Calu3 (cell line): Measurements from ENCODE around the gene CHMP4B. TPM values are rescaled to one million over a fixed set of nuclear protein-coding genes. Genes with fewer than 3 reads are reported as not detected.

Experiments used
- BruUV-seq: library from RNA; stranded (reverse); fragments of 400-500 nt; replicated peaks from 2 replicates; lab custom pipeline; 2021; lab: Mats Ljungman, UMichigan
- CTCF ChIA-PET: fragments of 300-600 bp; sonication (Branson Sonifier 250); formaldehyde crosslinking; loops from one replicate; lab custom pipeline; 2022; ENCODE audit warnings: antibody characterized with exemption; lab: Charles Lee
- DNase-seq: peaks from one replicate; pipeline ENCODE4 v3.0.0; 2022
- H3K27ac Mint-ChIP-seq: one replicate; pipeline ENCODE4 v1.8.0; 2022; ENCODE audit warnings: mixed read lengths; ENCODE audit not compliant: unreplicated experiment
- H3K27me3 Mint-ChIP-seq: one replicate; pipeline ENCODE4 v1.8.0; 2022; ENCODE audit warnings: mixed read lengths; ENCODE audit not compliant: unreplicated experiment
- H3K36me3 Mint-ChIP-seq: one replicate; pipeline ENCODE4 v1.8.0; 2022; ENCODE audit warnings: mild to moderate bottlenecking, moderate library complexity, mixed read lengths; ENCODE audit not compliant: insufficient read depth, unreplicated experiment
- H3K4me1 Mint-ChIP-seq: one replicate; pipeline ENCODE4 v1.8.0; 2022; ENCODE audit warnings: mild to moderate bottlenecking, low read depth, mixed read lengths; ENCODE audit not compliant: unreplicated experiment
- H3K4me3 Mint-ChIP-seq: one replicate; pipeline ENCODE4 v1.8.0; 2022; ENCODE audit warnings: mild to moderate bottlenecking, low read depth, moderate library complexity, mixed read lengths; ENCODE audit not compliant: unreplicated experiment
- H3K9me3 Mint-ChIP-seq: one replicate; pipeline ENCODE4 v1.8.0; 2022; ENCODE audit warnings: low read depth, mixed read lengths; ENCODE audit not compliant: unreplicated experiment
- intact Hi-C: fragments of 100-400 bp; cut with micrococcal nuclease; formaldehyde crosslinking; loops from one replicate; pipeline ENCODE4 v1.10.0; 2022; ENCODE audit not compliant: unreplicated experiment
- total RNA-seq: library from RNA; stranded (reverse); gene quantifications from 2 replicates; pipeline ENCODE4 v1.2.3, GENCODE V29; 2022
- TF ChIP-seq, protein P1 (sequence below): fragments of 200-600 bp; IDR thresholded peaks from one replicate; pipeline ENCODE4 v1.8.0; 2022; ENCODE audit warnings: antibody characterized with exemption; ENCODE audit not compliant: unreplicated experiment

Gene CHMP4B
- total RNA-seq, 1 experiment from 2014 or later, result 234 TPM

DNA sequence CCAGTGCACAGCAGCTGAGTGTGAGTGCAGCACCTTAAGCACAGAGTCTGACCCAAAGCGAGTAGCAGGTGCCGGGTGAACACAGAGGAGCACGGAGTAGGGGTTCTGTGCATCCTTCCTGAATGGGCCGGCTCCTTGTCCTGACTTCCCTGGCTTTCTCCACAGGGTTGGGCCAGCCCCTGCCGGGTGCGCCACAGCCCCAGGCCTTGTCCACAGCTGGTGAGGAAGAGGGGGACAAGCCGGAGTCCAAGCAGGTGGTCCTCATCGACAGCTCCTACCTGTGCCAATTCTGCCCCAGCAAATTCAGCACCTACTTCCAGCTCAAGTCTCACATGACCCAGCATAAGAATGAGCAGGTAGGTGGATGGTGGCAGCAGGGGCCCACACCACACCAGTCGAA is 44.5 kb upstream of the CHMP4B start:
- CTCF ChIA-PET, result no interaction called here
- no peaks in the 10 kb centered on the region for H3K27me3 Mint-ChIP-seq
- intact Hi-C loops, result no loop called here
- peaks cover 4% of the 10 kb centered on the region for H3K36me3 Mint-ChIP-seq
- TF ChIP-seq, protein P1, sequence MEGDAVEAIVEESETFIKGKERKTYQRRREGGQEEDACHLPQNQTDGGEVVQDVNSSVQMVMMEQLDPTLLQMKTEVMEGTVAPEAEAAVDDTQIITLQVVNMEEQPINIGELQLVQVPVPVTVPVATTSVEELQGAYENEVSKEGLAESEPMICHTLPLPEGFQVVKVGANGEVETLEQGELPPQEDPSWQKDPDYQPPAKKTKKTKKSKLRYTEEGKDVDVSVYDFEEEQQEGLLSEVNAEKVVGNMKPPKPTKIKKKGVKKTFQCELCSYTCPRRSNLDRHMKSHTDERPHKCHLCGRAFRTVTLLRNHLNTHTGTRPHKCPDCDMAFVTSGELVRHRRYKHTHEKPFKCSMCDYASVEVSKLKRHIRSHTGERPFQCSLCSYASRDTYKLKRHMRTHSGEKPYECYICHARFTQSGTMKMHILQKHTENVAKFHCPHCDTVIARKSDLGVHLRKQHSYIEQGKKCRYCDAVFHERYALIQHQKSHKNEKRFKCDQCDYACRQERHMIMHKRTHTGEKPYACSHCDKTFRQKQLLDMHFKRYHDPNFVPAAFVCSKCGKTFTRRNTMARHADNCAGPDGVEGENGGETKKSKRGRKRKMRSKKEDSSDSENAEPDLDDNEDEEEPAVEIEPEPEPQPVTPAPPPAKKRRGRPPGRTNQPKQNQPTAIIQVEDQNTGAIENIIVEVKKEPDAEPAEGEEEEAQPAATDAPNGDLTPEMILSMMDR, result no peak
- no TSS peak for BruUV-seq
- H3K4me1 Mint-ChIP-seq, result peaks cover 1% of the 10 kb centered on the region
- no peaks in the 10 kb centered on the region for H3K9me3 Mint-ChIP-seq
- H3K4me3 Mint-ChIP-seq, result no peak overlapping the region
- no peak for DNase-seq
- H3K27ac Mint-ChIP-seq, result no peak overlapping the region

DNA sequence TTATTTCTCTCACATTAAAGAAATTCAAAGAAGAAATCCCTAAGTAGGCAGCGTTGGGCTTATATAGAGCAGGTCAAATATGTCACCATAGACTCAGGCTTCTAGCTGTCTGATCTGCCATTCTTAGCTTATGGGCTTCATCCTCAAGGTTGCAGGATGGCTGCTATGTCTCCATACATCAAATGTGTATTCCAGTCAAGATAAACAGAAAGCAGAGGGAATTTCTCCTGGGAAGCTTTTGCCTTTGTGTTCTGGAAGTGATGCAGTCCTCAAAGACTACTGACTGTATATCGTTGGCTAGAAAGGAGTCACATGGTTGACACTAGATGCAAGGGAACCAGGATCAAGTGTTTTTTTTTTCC is 43.4 kb upstream of the CHMP4B start:
- Mint-ChIP-seq H3K4me3 (no peak overlapping the region), H3K36me3 (peaks cover 9% of the 10 kb centered on the region), H3K4me1 (peaks cover 12% of the 10 kb centered on the region), H3K9me3 (no peaks in the 10 kb centered on the region), H3K27me3 (no peaks in the 10 kb centered on the region), H3K27ac (no peak overlapping the region)
- no peak for DNase-seq
- intact Hi-C loops, result no loop called here
- CTCF ChIA-PET, result interaction anchor here (0.6 to 1.2 kb wide), 4 partner anchors 10 to 277 kb away, joined by 3 to 6 read pairs (median 4); no protein-coding TSS in a partner anchor
- TF ChIP-seq, protein P1, result no peak
- BruUV-seq, result no TSS peak

DNA sequence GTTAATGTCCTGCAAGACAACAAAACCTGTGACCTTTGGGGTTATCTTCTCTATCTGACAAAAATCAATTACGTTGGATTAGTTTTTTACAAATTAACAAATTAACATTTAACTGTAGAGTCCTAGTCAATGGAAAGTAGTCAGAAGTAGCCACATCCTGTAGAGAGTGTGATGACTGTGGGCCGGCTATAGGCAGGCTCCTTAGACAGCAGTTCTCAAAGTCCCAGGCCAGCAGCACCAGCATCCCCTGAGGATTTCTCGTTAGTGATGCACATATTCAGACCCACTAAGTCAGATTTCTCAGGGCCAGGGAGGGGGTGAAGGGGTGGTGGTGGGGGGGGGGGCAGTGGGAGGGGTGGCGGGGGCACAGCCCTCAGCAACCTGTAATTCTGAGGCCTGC is 42.1 kb upstream of the CHMP4B start:
- H3K4me1 Mint-ChIP-seq, result peaks cover 15% of the 10 kb centered on the region
- no peak overlapping the region for H3K4me3 Mint-ChIP-seq
- DNase-seq, result no peak
- no TSS peak for BruUV-seq
- CTCF ChIA-PET, result no interaction called here
- intact Hi-C loops, result no loop called here
- no peaks in the 10 kb centered on the region for H3K27me3 Mint-ChIP-seq
- TF ChIP-seq, protein P1, result no peak
- H3K27ac Mint-ChIP-seq, result no peak overlapping the region
- no peaks in the 10 kb centered on the region for H3K9me3 Mint-ChIP-seq
- peaks cover 9% of the 10 kb centered on the region for H3K36me3 Mint-ChIP-seq

DNA sequence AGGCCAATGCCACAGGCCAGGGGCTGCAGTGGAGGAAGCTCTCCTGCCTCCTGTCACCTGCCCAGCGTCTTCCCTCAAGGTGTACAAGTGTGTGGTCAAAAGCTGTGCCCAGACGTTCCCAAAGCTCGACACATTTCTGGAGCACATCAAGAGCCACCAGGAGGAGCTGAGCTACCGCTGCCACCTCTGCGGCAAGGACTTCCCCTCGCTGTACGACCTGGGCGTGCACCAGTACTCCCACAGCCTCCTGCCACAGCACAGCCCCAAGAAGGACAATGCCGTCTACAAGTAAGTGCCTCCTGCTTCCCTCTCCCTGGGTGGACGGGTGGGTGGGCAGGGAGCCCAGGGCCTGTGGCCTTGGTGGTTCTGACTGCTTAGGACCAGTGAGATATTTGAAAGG is 41.1 kb upstream of the CHMP4B start:
- H3K4me3 Mint-ChIP-seq, result no peak overlapping the region
- peaks cover 15% of the 10 kb centered on the region for H3K4me1 Mint-ChIP-seq
- CTCF ChIA-PET, result interaction anchor here (0.6 kb wide), 1 partner anchor 75 kb away, joined by 3 read pairs; no protein-coding TSS in a partner anchor
- H3K9me3 Mint-ChIP-seq, result no peaks in the 10 kb centered on the region
- H3K36me3 Mint-ChIP-seq, result peaks cover 9% of the 10 kb centered on the region
- no TSS peak for BruUV-seq
- intact Hi-C loops, result no loop called here
- no peak overlapping the region for H3K27ac Mint-ChIP-seq
- TF ChIP-seq, protein P1, result no peak
- DNase-seq, result no peak
- H3K27me3 Mint-ChIP-seq, result no peaks in the 10 kb centered on the region
